ENCODE results near the gene B3GLCT.
A peak's percentile ranks its signal among the peaks of the same experiment; 100 is the strongest.
"Not testable (repeated sequence)": the region's sequence is repeated elsewhere in the genome, so short reads cannot be mapped to it uniquely, and the experiment has no call there.

B3GLCT gene

DNA sequence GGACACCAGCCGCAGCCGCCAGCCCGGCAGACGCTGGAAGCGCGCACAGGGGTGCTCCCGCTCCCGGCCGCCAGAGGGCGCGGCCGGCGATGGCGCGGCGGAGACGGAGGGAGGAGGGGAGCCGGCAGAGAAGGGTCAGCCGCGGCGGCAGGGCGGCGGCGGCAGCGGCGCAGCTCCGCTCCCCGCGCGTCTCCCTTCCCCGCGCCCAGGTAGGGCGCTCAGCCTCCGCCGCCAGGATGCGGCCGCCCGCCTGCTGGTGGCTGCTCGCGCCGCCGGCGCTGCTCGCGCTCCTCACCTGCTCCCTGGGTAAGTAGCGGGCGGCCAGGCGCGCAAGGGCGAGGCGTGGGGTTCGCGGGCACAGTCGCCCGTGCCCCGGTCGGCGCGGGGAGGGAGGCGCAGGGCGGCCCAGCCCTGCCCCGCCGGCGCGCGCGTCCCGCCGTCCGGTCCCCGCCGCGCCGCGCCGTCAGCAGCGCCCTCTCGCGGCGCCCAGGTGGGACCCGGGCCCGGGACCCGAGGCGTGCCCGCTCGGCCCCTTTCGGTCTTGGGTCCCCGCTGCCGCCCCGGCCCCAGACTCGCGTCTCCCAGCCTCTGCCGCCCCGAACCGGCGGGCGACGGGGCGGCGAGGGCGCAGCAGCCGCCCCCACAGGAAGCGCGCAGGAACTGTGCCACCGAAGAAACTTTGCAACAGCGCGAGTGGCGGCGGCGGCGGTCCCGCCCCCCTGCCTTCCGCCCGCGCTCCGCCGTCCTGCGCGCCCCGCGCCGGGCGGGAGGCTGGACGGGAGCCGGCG, at the start of gene B3GLCT:
Gene B3GLCT (plus strand): TSS at position 127 of the 788 bp plus-strand sequence. CDS start 110 bp downstream, at position 237.
- DNase-seq, result peak; percentile 80

- no peak for DNase-seq
These were observed 49.3 kb upstream of the B3GLCT start for GRCh38 chr13:31150315-31150985.

DNA sequence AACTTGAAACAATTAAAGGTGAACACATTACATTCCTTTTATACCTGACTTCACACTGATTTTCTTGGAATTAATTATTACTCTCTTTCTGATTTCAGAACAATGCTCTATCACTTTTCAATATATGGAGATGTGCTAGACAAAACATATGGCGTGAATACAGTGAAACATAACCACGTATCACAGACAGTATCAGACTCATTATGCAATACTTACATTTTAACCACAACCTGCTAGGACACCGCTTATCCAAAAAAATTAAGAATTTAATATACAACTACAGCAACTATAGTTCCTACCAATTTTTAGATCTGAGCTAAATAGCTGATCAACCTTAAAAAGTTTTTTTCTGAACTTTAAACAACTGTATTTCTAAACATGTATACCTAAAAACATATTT, 47.9 kb upstream of the B3GLCT start:
- no peak for DNase-seq

DNA sequence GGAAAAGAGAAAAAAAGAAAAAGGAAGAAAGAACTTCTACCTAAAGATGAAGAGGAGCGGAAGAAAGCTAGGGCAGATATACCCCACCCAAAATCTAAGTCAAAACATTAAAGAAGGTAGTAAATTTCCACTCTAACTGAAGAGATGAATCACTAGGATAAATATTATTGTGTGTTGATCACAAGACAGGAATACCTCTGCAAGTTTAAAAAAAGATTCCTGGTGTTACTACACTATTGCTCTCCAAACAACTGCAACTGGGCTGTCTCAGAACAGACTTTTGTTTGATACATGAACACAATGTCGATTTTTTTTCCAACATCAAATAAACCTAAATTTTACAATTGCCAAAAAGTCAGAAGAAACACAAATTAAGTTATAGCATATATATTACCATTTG, 44.8 kb upstream of the B3GLCT start:
- no peak for DNase-seq

GRCh38 chr13:31159306-31159705, 40.5 kb upstream of the B3GLCT start:
- DNase-seq, result no peak

GRCh38 chr13:31160857-31161556, 38.8 kb upstream of the B3GLCT start:
- peak; percentile 86 for DNase-seq

DNA sequence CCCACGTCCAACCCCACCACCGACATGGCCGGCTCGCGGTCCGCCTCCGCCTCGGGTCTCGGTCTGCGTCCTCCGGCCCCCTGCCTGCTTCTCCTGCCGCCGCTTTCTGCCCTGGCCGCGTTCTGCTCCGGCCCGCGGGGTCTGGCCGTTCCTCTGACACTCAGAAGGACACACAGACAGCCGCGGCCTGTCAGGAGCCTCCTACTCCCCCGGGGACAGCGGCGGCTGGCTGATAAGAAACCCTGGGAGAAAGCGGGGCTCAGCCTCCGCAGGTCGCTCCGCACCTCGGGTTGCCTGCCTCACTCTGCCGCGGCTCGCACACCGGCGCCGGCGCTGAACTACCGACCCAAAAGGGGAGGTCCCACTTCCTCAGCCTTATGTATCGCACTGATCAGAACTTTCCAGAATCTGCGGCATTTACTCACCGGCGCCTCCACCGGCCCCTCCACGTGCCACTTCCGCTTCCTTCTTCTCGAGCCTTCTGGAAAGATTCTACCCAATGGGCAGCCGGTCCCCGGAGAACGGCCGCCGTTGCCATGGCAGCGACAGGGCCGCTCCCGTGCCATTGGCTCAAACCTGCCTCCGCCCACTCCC, 38.1 kb upstream of the B3GLCT start, which contains the start of gene HSPH1:
Gene HSPH1 (minus strand): TSS at position 348 of the 594 bp plus-strand sequence. CDS start 322 bp downstream, at position 26.
- peak; percentile 99 for DNase-seq

DNA sequence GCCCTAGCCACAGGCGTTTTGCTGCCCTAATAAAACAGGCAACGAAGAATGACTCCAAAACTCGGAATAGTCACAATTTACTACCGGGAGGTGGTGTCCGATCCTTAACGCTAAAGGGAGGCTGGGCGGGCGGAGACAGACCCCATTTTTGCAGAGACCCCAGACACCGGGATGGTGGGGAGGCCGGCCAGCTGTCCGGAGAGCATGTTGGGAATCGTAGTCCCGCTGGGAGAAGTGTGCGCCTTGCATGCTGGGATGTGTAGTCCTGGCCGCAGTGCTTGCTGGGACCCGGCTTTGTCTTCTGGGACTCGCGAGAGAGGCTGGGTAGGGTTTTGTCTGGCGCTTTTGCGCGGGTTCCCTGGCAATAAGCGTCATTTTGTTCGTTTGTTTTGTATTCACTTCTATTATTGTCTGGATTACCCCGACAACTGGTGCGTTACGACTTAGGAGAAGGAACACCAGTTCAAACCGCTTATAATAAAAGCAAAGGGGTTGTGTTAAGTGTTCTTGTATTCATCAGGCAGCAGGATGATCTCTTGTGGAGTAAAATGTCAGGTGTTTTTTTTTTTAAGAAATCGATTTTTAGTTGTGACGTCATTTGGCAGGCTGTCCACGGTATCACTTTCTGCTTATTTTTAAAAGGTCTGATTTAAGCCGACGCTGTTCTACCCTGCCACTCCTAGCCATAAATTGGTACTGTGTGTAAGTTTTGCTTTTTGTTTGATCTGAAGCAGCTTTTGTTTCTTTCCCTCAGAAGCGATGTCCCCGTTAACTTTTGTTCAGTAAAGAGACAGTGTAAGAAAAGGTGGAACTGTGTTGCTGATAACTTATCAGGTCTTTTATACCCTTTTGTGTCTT, 37.4 kb upstream of the B3GLCT start:
- DNase-seq, result peak; percentile 99

DNA sequence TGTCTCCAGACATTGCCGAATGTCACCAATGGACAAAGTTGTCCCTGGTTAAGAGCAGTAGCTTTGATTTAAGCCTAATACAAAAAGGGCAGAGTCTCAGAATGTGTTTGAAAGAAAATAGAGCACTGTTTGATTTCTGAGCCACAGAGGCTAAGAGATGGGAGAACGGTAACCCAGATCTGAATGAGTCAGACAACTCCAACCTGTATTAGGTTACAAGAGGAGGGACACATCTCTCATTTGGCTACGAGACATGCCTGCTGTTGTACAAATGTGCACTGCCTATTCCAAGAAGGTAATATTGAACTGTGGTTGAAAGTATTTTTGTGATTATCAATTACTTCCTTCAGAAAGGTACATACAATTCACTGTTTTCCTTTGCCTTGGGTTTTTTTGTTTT, 33.2 kb upstream of the B3GLCT start:
- DNase-seq, result no peak

DNA sequence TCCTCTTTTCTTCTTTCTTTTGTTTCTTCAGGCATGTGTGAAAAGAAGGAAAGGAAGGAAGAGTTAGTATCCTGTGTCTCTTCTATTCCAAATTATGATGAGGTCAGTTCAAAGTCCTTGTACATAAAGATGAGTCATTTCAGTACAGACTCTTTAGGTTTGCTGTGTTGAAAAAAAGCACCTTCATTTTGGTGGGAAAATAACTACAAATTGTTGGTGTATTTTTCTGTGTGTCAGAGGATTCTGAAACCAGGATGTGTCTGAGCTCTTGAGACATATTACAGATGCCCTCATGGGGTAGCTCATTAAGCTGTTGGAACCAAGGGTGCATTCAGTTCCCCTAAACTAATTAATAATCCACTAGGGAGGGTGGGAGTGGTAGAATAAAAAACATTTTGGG, 32.3 kb upstream of the B3GLCT start:
- no peak for DNase-seq

DNA sequence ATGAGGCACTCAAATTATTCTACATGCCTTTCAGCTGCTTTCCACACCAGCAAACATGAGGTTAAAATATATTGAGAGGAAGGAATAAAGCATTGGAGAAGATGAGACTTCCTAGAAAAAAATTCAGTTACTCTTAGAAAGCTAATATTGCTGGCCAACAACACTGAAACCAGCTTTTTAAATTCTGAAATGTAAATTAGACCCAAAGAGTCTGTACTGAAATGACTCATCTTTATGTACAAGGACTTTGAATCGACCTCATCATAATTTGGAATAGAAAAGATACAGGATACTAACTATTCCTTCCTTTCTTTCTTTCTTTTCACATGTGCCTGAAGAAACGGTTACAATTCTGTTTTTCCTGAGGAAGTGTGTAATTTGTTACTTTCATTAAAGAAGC, 31.6 kb upstream of the B3GLCT start:
- DNase-seq, result no peak

DNA sequence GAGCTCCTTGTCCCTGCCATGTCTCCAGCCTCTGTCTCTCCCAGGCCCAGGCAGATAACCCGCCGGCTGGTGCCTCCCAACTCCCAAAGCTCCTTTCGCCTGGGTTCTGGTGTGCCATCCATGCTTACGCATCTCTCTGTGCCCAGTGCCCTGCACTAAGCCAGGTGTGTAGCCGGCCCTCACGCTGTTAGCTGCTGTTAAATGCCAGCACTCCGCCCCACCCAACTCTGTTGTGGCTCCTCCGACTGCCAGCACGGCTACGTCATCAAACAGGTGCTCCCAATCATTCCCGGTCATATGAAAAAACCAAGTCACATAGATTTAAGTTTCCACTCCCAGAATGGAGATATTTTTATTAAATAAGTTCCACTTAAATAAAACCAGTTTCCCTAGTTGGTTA, 31.0 kb upstream of the B3GLCT start:
- DNase-seq, result no peak

DNA sequence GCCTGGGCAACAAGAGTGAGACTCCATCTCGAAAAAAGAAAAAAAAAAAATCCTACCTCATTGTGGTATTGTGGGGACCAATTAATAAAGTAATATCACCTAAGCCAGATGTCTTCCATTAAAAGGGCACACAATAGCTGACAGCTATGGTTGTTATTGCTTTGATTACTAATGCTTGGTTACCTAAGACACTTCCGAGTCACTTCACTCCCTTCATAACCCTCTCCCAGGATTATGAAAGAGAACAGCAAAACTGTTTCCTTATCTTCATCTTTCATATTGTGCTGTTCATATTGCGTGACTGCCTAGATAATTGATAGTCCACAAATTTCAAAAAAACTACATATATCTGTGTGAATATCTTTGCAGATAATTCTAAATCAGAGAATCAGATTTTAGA, 27.8 kb upstream of the B3GLCT start:
- DNase-seq, result no peak

DNA sequence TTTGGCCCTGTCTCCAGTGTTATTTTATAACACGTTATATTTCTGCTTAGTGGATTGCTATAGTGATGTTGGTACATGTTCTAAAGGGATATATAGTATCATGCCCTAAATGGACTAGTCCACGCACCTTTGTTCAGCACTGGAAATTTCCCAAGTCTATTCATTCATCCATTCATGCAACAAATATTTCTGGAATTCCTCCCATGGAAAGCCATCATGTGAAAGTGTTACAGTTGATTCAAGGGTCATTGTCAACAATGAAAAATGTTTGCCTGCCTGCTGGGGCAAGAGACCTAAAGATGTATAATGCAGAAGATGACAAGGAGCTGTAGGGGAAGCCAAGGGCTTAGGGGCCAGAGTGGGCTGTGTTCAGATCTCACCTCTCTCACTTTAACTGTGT, 27.2 kb upstream of the B3GLCT start:
- DNase-seq, result no peak

DNA sequence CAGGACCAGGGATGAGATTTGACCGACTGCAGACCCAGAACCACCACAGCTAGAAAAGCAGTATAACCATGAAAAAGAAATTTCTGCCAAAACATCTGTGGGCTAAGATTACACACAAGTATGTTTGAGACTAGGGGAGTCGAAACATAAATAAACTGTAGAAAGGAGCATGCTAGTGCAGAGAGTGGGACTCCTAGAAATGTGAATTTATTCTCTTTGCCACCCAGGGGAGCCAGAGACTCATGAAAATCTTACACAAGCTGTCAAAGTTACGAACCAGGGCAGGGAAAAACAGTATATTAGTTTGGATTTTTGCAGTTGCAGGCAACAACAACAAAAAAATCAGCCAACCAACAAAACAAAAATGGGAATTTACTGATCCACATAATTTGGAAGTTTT, 25.8 kb upstream of the B3GLCT start:
- DNase-seq, result peak; percentile 12

- DNase-seq, result no peak
These were observed 23.8 kb upstream of the B3GLCT start for GRCh38 chr13:31175847-31176532.

DNA sequence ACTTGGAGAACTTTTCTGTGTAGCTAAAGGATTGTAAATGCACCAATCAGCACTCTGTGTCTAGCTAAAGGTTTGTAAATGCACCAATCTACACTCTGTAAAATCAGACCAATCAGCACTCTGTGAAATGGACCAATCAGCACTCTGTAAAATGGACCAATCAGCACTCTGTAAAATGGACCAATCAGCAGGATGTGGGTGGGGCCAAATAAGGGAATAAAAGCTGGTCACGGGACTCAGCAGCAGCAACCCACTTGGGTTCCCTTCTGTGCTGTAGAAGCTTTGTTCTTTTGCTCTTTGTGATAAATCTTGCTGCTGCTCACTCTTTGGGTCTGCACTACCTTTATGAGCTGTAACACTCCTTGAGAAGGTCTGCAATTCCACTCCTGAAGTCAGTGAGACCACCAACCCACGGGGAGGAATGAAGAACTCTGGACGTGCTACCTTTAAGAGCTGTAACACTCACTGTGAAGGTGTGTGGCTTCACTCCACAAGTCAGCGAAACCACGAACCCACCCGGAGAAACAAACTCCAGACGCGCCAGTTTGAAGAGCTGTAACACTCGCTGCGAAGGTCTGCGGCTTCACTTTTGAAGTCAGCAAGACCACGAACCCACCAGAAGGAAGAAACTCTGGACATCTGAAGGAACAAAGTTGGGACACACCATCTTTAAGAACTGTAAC, 21.8 kb upstream of the B3GLCT start:
- not testable (repeated sequence) for DNase-seq

GRCh38 chr13:31179241-31179640, 20.5 kb upstream of the B3GLCT start:
- no peak for DNase-seq

DNA sequence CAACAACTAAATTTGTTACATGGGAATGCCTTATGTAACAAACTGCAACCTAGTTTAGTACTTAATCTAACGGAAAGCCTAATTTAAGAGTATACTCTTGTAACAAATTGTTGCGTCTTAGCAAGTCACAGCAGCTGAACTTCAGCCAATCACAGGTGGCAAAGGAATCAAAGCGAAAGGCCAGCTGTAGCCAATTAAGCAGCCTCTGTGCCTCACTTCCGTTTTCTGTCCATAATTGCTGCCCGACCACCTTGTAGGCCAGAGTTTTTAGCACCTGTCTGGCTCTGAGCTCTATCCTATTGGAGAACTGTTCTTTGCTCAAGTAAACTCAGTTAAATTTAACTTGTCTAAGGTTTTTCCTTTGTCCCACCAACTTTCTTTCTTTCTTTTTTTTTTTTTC, 20.0 kb upstream of the B3GLCT start:
- no peak for DNase-seq

GRCh38 chr13:31182987-31183386, 16.8 kb upstream of the B3GLCT start:
- no peak for DNase-seq

DNA sequence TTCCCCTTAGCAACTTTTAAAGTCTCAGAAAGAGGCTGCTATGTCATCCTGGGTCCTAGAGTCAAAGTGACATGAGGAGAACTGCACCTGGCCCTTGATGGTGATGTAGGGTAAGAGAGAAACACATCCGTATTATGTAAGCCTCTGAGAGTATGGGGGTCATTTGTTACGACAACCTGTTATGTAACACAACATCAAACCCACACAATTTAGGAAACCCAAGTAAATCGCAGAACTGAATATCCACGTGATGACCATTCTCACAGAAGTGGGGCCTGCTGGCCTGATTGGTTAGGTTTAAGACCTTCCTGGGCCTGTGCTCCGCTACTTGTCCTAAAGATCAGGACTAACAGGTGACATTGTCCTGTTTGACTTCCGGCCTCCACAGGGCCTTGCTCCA, 15.3 kb upstream of the B3GLCT start:
- DNase-seq, result no peak

All from hematopoietic multipotent progenitor cell treated with erythropoietin and hydrocortisone succinate and interleukin-3 and kit ligand, for 6 days (in vitro differentiated cells).